Adipocyte (in vitro differentiated cells): ENCODE measurements around the gene CTTNBP2NL.
"Not testable (repeated sequence)": the region's sequence is repeated elsewhere in the genome, so short reads cannot be mapped to it uniquely, and the experiment has no call there.

ENCODE experiments used
- DNase-seq: peaks from one replicate; pipeline ENCODE4 v3.0.0-alpha.2; 2015; ENCODE audit warnings: low read depth
- H3K27me3 ChIP-seq: replicated peaks from 2 replicates; pipeline ENCODE4 v1.7.0; 2013; ENCODE audit warnings: mild to moderate bottlenecking, low read length, moderate library complexity; ENCODE audit not compliant: control insufficient read depth, insufficient read depth
- H3K36me3 ChIP-seq: 2 replicates; pipeline ENCODE4 v1.7.0; 2013; ENCODE audit warnings: low read length, mild to moderate bottlenecking, moderate library complexity; ENCODE audit not compliant: control insufficient read depth, insufficient read depth, severe bottlenecking
- H3K4me1 ChIP-seq: 2 replicates; pipeline ENCODE4 v1.7.0; 2013; ENCODE audit warnings: mild to moderate bottlenecking, low read length, moderate library complexity; ENCODE audit not compliant: control insufficient read depth, insufficient read depth
- H3K4me3 ChIP-seq: 2 replicates; pipeline ENCODE4 v1.7.0; 2013; ENCODE audit warnings: mild to moderate bottlenecking, low read length, moderate library complexity
- H3K9ac ChIP-seq: 2 replicates; pipeline ENCODE4 v1.7.0; 2013; ENCODE audit warnings: mild to moderate bottlenecking, low read length, moderate library complexity
- H3K9me3 ChIP-seq: 2 replicates; pipeline ENCODE4 v1.7.0; 2013; ENCODE audit warnings: mild to moderate bottlenecking, low read length, moderate library complexity; ENCODE audit not compliant: control insufficient read depth

Gene CTTNBP2NL

DNA sequence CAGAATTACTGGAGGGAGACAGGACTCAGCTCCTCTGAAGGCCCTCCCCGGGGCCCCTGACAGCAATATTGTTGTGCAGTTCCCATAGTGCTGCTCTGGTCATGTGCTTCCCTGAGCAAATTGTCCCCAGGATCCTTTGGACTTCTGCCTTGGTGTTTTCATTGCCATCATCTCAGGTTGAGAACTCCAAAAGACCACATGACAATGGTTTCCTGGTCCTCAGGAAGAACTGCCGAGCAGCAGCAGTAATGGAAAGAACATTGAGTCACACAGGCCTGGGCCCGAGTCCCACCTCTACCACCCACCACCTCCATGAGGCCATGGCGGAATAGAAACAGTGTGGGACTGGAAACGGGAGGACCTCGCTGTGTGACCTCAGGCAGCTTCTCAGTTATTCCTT is 6.3 kb upstream of the CTTNBP2NL start:
- peak overlapping the region; percentile 80 for H3K9ac ChIP-seq

DNA sequence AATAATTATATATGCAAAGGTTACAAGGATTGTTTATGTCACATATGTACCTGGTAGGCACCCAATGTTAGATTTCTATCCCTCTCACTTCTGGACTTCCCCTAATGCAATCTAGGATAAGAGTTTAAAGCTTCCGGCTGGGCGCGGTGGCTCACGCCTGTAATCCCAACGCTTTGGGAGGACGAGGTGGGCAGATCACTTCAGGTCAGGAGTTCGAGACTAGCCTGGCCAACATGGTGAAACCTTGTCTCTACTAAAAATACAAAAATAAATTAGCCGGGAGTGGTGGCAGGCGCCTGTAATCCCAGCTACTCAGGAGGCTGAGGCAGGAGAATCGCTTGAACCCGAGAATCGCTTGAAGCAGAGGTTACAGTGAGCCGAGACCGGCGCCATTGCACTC is 5.7 kb upstream of the CTTNBP2NL start:
- not testable (repeated sequence) for H3K27me3 ChIP-seq, H3K36me3 ChIP-seq, DNase-seq, H3K9me3 ChIP-seq
- Histone ChIP-seq H3K9ac (peak overlapping the region; percentile 80), H3K4me1 (peaks cover 26% of the 10 kb centered on the region), H3K4me3 (peak overlapping the region; percentile 81)

More for the DNA sequence above, 6.3 kb upstream of the CTTNBP2NL start:
- H3K4me3 ChIP-seq = no peak overlapping the region
- H3K27me3 ChIP-seq = peaks cover 6% of the 10 kb centered on the region
- no peaks in the 10 kb centered on the region for H3K9me3 ChIP-seq
- DNase-seq = no peak
- H3K4me1 ChIP-seq = peaks cover 19% of the 10 kb centered on the region
- no peaks in the 10 kb centered on the region for H3K36me3 ChIP-seq

DNA sequence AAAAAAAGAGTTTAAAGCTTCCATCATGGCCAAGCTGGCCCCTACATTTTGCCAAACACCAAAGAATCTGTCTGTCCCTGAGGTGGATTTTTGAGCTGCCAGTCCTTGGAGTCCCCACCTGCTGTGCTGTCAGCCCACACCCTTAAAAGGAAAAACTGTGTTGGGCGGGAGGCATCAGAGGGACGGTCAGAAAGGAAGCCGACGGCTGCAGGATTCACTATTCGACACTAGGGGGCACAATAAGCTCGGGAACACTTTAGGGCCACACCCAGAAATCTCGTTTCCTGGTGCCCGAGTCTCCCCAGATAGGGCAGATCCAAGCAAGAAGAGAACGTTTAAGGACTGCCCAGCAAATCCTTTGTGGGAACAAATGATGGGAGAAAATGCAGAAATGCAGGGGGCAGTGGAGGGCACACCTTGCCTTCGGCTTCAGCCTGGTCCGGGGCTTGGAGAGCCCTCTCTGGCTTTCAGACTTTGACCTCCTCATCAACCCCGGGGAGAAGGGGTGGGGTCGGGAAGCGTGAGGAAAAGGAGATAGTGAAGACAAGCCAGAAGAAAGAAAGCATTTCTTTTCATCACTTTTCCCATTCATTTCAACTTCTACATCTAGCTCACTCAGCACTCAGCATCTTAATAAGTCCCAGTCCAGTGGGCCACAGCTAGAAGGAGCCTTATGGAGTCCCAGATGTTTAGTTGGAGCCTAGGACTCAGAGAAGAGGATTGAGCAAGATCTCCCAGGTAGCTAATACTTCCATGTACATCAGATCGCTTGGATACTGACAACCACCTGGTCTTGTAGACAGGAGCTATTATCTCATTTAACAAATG is 5.0 kb upstream of the CTTNBP2NL start:
- Histone ChIP-seq H3K9ac (peak overlapping the region; percentile 80), H3K36me3 (no peaks in the 10 kb centered on the region), H3K27me3 (no peaks in the 10 kb centered on the region), H3K4me3 (peak overlapping the region; percentile 81), H3K9me3 (no peaks in the 10 kb centered on the region), H3K4me1 (peaks cover 29% of the 10 kb centered on the region)
- DNase-seq = peak; percentile 98

DNA sequence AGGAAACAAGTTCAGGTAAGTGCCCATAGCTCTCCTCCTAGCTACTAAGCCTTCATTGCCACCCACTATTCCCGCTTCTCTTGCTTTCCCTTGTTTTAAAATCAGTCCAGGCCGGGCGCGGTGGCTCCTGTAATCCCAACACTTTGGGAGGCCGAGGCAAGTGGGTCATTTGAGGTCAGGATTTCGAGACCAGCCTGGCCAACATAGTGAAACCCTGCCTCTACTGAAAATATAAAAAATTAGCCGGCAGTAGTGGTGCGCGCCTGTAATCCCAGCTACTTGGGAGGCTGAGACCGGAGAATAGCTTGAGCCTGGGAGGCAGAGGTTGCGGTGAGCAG is 4.4 kb upstream of the CTTNBP2NL start:
- Histone ChIP-seq H3K9me3 (no peaks in the 10 kb centered on the region), H3K36me3 (no peaks in the 10 kb centered on the region), H3K27me3 (no peaks in the 10 kb centered on the region), H3K4me3 (peak overlapping the region; percentile 81), H3K4me1 (peaks cover 29% of the 10 kb centered on the region), H3K9ac (peak overlapping the region; percentile 80)
- no peak for DNase-seq

DNA sequence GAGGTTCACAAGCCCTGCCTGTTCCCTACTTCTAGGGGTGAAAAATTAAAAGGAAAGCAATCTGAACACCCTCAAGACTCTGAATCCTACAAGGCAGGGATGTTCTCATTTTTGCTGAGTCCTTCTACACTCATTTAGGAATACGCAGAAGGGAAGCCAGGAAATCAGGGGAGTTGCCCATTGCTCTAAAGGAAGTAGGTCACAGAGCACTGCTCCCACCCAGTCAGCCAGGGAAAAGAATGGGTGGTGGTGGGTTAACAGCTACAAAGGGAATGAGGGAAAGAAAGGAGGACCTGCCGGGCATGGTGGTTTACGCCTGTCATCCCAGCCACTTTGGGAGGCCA is 2.4 kb upstream of the CTTNBP2NL start:
- H3K9me3 ChIP-seq = no peaks in the 10 kb centered on the region
- H3K27me3 ChIP-seq = no peaks in the 10 kb centered on the region
- DNase-seq = no peak
- no peaks in the 10 kb centered on the region for H3K36me3 ChIP-seq
- peaks cover 44% of the 10 kb centered on the region for H3K4me1 ChIP-seq
- H3K4me3 ChIP-seq = peak overlapping the region; percentile 77
- peak overlapping the region; percentile 96 for H3K9ac ChIP-seq

DNA sequence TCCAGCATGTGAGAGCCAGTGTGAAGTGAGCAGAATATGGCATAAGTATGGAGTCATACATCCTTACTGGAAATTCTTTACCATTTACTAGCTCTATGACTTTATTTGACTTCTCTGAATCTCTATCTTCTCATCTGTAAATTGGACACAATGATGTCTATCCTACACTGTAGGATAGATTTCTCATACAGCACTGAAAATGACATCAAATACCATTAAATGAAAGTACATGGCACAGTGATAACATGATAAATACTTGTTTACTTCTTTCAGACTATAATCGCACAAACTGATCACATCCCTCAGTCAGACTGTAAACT is 1.3 kb upstream of the CTTNBP2NL start:
- Histone ChIP-seq H3K36me3 (no peaks in the 10 kb centered on the region), H3K27me3 (no peaks in the 10 kb centered on the region), H3K4me3 (peak overlapping the region; percentile 77), H3K9me3 (no peaks in the 10 kb centered on the region), H3K4me1 (peaks cover 44% of the 10 kb centered on the region), H3K9ac (peak overlapping the region; percentile 96)
- no peak for DNase-seq

GRCh38 chr1:112395256-112395820 is 676 bp upstream of the CTTNBP2NL start:
- H3K9me3 ChIP-seq = no peaks in the 10 kb centered on the region
- H3K9ac ChIP-seq = peak overlapping the region; percentile 96
- H3K36me3 ChIP-seq = no peaks in the 10 kb centered on the region
- peak overlapping the region; percentile 98 for H3K4me3 ChIP-seq
- DNase-seq = no peak
- H3K27me3 ChIP-seq = no peaks in the 10 kb centered on the region
- H3K4me1 ChIP-seq = peaks cover 41% of the 10 kb centered on the region

- Histone ChIP-seq H3K4me3 (peak overlapping the region; percentile 98), H3K36me3 (no peaks in the 10 kb centered on the region), H3K4me1 (peaks cover 35% of the 10 kb centered on the region), H3K9me3 (no peaks in the 10 kb centered on the region), H3K27me3 (no peaks in the 10 kb centered on the region), H3K9ac (peak overlapping the region; percentile 96)
- DNase-seq = peak; percentile 59
Observed at GRCh38 chr1:112396653-112397471, 848 bp downstream of the CTTNBP2NL start.

- Histone ChIP-seq H3K9ac (no peak overlapping the region), H3K4me1 (peaks cover 35% of the 10 kb centered on the region), H3K4me3 (peak overlapping the region; percentile 98), H3K9me3 (no peaks in the 10 kb centered on the region), H3K27me3 (no peaks in the 10 kb centered on the region), H3K36me3 (no peaks in the 10 kb centered on the region)
- no peak for DNase-seq
Observed at GRCh38 chr1:112397841-112398240, 1.8 kb downstream of the CTTNBP2NL start.

DNA sequence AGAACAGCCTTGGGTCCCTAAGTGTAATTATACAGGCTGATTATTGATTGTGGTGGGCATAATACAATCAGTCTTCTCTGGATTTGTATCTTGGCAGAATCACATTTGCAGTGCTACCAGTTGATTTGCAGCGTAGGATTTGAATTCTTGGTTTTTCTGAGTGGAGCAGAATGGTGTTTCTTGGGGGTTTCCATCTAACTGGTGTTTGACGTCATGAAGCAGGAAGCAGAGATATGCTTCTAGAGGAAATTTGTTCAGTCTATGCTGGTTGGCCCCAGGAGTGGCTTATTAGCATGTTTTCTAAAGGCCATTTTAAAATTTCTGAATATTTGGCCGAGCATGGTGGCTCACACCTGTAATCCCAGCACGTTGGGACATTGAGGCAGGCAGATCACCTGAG is 3.4 kb downstream of the CTTNBP2NL start:
- H3K9ac ChIP-seq = no peak overlapping the region
- peaks cover 40% of the 10 kb centered on the region for H3K4me1 ChIP-seq
- H3K4me3 ChIP-seq = no peak overlapping the region

DNA sequence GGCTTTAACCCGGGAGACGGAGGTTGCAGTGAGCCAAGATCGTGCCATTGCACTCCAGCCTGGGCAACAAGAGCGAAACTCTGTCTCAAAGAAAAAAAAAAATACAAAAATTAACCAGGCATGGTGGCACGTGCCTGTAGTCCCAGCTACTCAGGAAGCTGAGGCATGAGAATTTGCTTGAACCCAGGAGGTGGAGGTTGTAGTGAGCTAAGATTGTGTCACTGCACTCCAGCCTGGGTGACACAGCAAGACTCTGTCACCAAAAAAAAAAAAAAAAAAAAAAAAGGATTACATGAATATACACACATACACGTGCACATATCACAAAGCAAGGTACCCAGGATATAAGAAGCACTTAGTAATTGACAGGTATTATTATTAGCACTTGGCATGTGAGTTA is 4.7 kb downstream of the CTTNBP2NL start:
- H3K4me1 ChIP-seq = peaks cover 32% of the 10 kb centered on the region
- not testable (repeated sequence) for H3K36me3 ChIP-seq, H3K27me3 ChIP-seq, DNase-seq, H3K9ac ChIP-seq, H3K9me3 ChIP-seq, H3K4me3 ChIP-seq

More for the DNA sequence above, 3.4 kb downstream of the CTTNBP2NL start:
- H3K27me3 ChIP-seq = no peaks in the 10 kb centered on the region
- no peaks in the 10 kb centered on the region for H3K9me3 ChIP-seq
- no peak for DNase-seq
- H3K36me3 ChIP-seq = no peaks in the 10 kb centered on the region
